ENCODE measurements around the gene GPR171. TPM values are rescaled to one million over a fixed set of nuclear protein-coding genes. Genes with fewer than 3 reads are reported as not detected.

GPR171 gene
- total RNA-seq, 1 experiment from 2014 or later = not detected

- peak; percentile 53 to 73 for DNase-seq
- intact Hi-C loops (cut with micrococcal nuclease; ENCODE audit: unreplicated experiment) = loop anchor here (1.0 to 5.0 kb wide), 7 partner anchors 59 to 1404 kb away; no protein-coding TSS in a partner anchor
- CTCF ChIA-PET = interaction anchor here (0.6 to 1.1 kb wide), 6 partner anchors 17 to 294 kb away, joined by 3 to 5 read pairs (median 3); no protein-coding TSS in a partner anchor
- Histone ChIP-seq H3F3A (ENCODE audit: insufficient read depth, low read depth) (no peaks in the 10 kb centered on the region), H3K27me3 (ENCODE audit: insufficient read depth, low read depth) (no peaks in the 10 kb centered on the region), H3K4me2 (no peak overlapping the region), H3K9me2 (ENCODE audit: insufficient read depth) (no peaks in the 10 kb centered on the region), H3K9me3 (ENCODE audit: insufficient read depth, low read depth) (no peaks in the 10 kb centered on the region), H3K79me2 (ENCODE audit: low read depth) (no peaks in the 10 kb centered on the region), H3K4me3 (no peak overlapping the region), H4K20me1 (ENCODE audit: insufficient read depth) (no peaks in the 10 kb centered on the region), H3K4me1 (replicated peaks; ENCODE audit: insufficient read depth) (no peaks in the 10 kb centered on the region), H2AFZ (no peak overlapping the region), H3K27ac (no peak overlapping the region), H3K36me3 (ENCODE audit: low read depth) (no peaks in the 10 kb centered on the region)
- no TSS peak for BruUV-seq (replicated peaks)
- TF ChIP-seq, protein P1, sequence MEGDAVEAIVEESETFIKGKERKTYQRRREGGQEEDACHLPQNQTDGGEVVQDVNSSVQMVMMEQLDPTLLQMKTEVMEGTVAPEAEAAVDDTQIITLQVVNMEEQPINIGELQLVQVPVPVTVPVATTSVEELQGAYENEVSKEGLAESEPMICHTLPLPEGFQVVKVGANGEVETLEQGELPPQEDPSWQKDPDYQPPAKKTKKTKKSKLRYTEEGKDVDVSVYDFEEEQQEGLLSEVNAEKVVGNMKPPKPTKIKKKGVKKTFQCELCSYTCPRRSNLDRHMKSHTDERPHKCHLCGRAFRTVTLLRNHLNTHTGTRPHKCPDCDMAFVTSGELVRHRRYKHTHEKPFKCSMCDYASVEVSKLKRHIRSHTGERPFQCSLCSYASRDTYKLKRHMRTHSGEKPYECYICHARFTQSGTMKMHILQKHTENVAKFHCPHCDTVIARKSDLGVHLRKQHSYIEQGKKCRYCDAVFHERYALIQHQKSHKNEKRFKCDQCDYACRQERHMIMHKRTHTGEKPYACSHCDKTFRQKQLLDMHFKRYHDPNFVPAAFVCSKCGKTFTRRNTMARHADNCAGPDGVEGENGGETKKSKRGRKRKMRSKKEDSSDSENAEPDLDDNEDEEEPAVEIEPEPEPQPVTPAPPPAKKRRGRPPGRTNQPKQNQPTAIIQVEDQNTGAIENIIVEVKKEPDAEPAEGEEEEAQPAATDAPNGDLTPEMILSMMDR (conservative IDR thresholded peaks at IDR 0.05) = peak; percentile 92
- TF ChIP-seq EZH2 (IDR thresholded peaks at IDR 0.05; ENCODE audit: low read depth) = no peak
- POLR2A ChIA-PET (ENCODE audit: unreplicated experiment) = no interaction called here
Observed at GRCh38 chr3:151168269-151169094, 34.5 kb downstream of the GPR171 start.

DNA sequence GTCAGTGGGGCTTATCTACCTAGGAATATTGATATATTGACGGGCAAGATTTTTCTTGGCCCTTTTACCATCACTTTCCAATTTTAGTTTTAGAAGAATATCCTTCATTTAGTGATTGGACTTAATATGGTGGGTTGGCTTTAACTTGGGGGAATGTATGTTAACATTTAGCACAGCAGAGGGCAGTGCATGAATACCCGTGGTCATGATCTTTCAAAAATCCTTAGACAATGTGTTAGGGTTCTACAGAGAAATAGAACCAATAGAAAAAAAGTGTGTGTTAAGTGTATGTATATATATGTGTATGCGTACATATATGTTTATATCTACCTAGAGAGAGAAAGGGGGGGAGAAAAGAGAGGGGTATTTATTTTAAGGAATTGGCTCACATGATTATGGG, 36.9 kb downstream of the GPR171 start:
- Histone ChIP-seq H3F3A (ENCODE audit: insufficient read depth, low read depth) (no peaks in the 10 kb centered on the region), H3K4me2 (no peak overlapping the region), H3K9me2 (ENCODE audit: insufficient read depth) (no peaks in the 10 kb centered on the region), H3K36me3 (ENCODE audit: low read depth) (no peaks in the 10 kb centered on the region), H3K9me3 (ENCODE audit: insufficient read depth, low read depth) (no peaks in the 10 kb centered on the region), H3K79me2 (ENCODE audit: low read depth) (no peaks in the 10 kb centered on the region), H3K4me3 (no peak overlapping the region), H3K27ac (no peak overlapping the region), H4K20me1 (ENCODE audit: insufficient read depth) (no peaks in the 10 kb centered on the region), H3K27me3 (ENCODE audit: insufficient read depth, low read depth) (no peaks in the 10 kb centered on the region), H3K4me1 (replicated peaks; ENCODE audit: insufficient read depth) (no peaks in the 10 kb centered on the region), H2AFZ (no peak overlapping the region)
- intact Hi-C loops (cut with micrococcal nuclease; ENCODE audit: unreplicated experiment) = loop anchor here (5.0 kb wide), 3 partner anchors 61 to 1406 kb away; no protein-coding TSS in a partner anchor
- ChIA-PET CTCF (no interaction called here), POLR2A (ENCODE audit: unreplicated experiment) (no interaction called here)
- DNase-seq = no peak
- no TSS peak for BruUV-seq (replicated peaks)
- TF ChIP-seq, protein P1 (conservative IDR thresholded peaks at IDR 0.05) = no peak

DNA sequence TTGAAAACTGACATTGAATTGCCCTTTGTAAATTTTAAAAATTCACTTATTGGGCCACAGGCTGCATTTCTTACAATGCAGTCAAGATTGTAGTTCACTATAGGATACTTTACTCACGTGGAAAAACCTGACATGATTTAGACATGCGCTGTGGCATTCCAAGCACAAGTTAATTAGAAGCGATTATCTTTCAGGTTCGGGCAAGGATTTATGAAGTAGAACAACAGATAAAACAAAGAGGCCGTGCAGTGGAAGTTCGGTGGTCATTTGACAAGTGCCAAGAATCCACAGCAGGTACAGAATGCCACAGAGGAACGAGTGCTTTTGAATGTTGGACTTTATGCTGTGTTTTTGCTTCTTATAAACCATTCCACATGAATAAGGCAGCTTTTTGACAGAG, 37.8 kb downstream of the GPR171 start:
- Histone ChIP-seq H3F3A (ENCODE audit: insufficient read depth, low read depth) (no peaks in the 10 kb centered on the region), H3K4me2 (no peak overlapping the region), H3K27ac (no peak overlapping the region), H3K4me1 (replicated peaks; ENCODE audit: insufficient read depth) (no peaks in the 10 kb centered on the region), H2AFZ (no peak overlapping the region), H4K20me1 (ENCODE audit: insufficient read depth) (no peaks in the 10 kb centered on the region), H3K9me2 (ENCODE audit: insufficient read depth) (no peaks in the 10 kb centered on the region), H3K79me2 (ENCODE audit: low read depth) (no peaks in the 10 kb centered on the region), H3K4me3 (no peak overlapping the region), H3K9me3 (ENCODE audit: insufficient read depth, low read depth) (no peaks in the 10 kb centered on the region), H3K27me3 (ENCODE audit: insufficient read depth, low read depth) (no peaks in the 10 kb centered on the region), H3K36me3 (ENCODE audit: low read depth) (no peaks in the 10 kb centered on the region)
- POLR2A ChIA-PET (ENCODE audit: unreplicated experiment) = no interaction called here
- intact Hi-C loops (cut with micrococcal nuclease; ENCODE audit: unreplicated experiment) = loop anchor here (5.0 kb wide), 3 partner anchors 62 to 1407 kb away; no protein-coding TSS in a partner anchor
- no TSS peak for BruUV-seq (replicated peaks)
- CTCF ChIA-PET = no interaction called here
- no peak for TF ChIP-seq EZH2 (IDR thresholded peaks at IDR 0.05; ENCODE audit: low read depth)
- TF ChIP-seq, protein P1 (conservative IDR thresholded peaks at IDR 0.05) = no peak
- DNase-seq = no peak
